Effector memory CD8-positive, alpha-beta T cell (primary cell): ENCODE measurements around the gene GAPDH.
"Not testable (repeated sequence)": the region's sequence is repeated elsewhere in the genome, so short reads cannot be mapped to it uniquely, and the experiment has no call there.

Experiments
- ATAC-seq: fragments of 150-1000 bp; cut with Tn5 transposase; replicated peaks from 2 replicates; pipeline ENCODE4 v1.10.0; 2021; ENCODE audit warnings: mild to moderate bottlenecking, moderate library complexity
- DNase-seq, 3 experiments: peaks; one replicate each; pipeline ENCODE4 v3.0.0; 2021
- H3K27ac Mint-ChIP-seq, 2 donors: one replicate each; pipeline ENCODE4 v1.8.0; 2022; ENCODE audit warnings: mild to moderate bottlenecking in 2 of 2, mixed read lengths in 2 of 2, moderate library complexity in 2 of 2
- H3K27me3 Mint-ChIP-seq, 2 donors: one replicate each; pipeline ENCODE4 v1.8.0; 2022; ENCODE audit warnings: mixed read lengths in 2 of 2
- H3K36me3 Mint-ChIP-seq: one replicate; pipeline ENCODE4 v1.8.0; 2022; ENCODE audit warnings: mild to moderate bottlenecking, moderate library complexity, mixed read lengths; ENCODE audit not compliant: insufficient read depth
- H3K4me1 Mint-ChIP-seq, 2 donors: one replicate each; pipeline ENCODE4 v1.8.0; 2022; ENCODE audit warnings: low read depth in 2 of 2, mixed read lengths in 2 of 2
- H3K4me3 Mint-ChIP-seq, 2 donors: one replicate each; pipeline ENCODE4 v1.8.0; 2022; ENCODE audit warnings: mild to moderate bottlenecking in 2 of 2, mixed read lengths in 2 of 2, moderate library complexity in 2 of 2
- H3K9me3 Mint-ChIP-seq, 2 donors: one replicate each; pipeline ENCODE4 v1.8.0; 2022; ENCODE audit warnings: mixed read lengths in 2 of 2

GAPDH gene

GRCh38 chr12:6569786-6570185 lies 35.5 kb downstream of the GAPDH start:
- ATAC-seq (no peak), DNase-seq (no peak)
- Mint-ChIP-seq H3K4me1 (peaks cover 29 to 31% of the 10 kb centered on the region in 2 donors), H3K27me3 (no peaks in the 10 kb centered on the region), H3K36me3 (peaks cover 98% of the 10 kb centered on the region), H3K27ac (peak overlapping the region; percentile 95 to 99), H3K4me3 (peak overlapping the region; percentile 97 to 98), H3K9me3 (no peaks in the 10 kb centered on the region)

DNA sequence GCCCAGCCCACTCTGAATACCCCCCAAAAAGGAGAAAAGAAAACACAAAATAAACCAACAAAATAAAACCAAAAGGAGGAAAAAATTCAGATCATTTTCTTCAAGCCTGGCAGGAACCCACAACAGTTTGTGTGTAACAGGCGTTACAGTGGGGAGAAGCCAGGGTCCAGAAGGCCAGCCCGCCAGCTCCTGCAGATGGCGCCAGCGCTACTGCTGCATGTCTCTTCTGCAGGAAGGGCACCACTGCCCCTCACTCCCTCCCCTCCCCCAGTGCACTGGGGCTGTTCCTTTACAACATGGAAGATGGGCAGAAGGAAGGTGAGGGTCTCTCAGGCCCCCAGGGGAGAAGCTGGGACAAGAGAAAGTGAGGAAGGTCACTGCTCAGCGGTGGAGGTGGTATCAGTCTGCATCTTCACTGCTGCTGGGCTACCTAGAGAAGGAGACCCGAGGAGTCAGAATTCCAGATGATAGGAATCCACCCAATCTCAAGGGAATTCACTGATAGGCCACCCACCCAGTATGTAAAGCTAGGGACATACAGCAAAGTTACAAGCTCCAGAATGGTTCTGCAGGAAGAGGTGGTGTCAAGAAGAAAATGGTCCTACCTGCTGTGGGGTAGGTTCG lies 36.1 kb downstream of the GAPDH start:
- H3K4me1 Mint-ChIP-seq = peaks cover 29 to 31% of the 10 kb centered on the region in 2 donors
- DNase-seq = peak in 1 of 3 experiments; percentile 23
- ATAC-seq = no peak
- H3K4me3 Mint-ChIP-seq = peak overlapping the region; percentile 17 to 97
- no peaks in the 10 kb centered on the region for H3K27me3 Mint-ChIP-seq
- H3K9me3 Mint-ChIP-seq = no peaks in the 10 kb centered on the region
- peaks cover 98% of the 10 kb centered on the region for H3K36me3 Mint-ChIP-seq
- peak overlapping the region in 1 of 2 donors; percentile 80 for H3K27ac Mint-ChIP-seq

DNA sequence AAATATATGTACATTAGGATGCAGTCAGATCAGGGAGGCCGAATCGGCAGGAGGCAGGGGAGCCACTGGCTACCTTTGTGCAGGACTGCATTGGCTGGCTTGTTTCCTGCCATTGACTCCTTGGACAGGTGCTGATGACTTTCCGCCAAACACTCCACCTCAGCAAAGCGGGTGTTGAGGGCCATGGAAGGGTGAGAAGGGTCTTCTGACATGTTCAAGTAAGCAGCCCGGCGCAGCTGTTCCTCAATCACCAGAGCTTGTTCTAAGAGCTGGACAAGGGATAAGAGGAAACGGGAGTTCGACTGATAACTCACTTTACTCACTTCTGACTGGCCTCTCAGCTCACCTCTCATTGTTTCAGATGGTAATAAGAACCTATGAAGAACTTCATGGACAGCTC lies 38.7 kb downstream of the GAPDH start:
- Mint-ChIP-seq H3K4me3 (no peak overlapping the region), H3K9me3 (no peaks in the 10 kb centered on the region), H3K4me1 (peaks cover 10 to 15% of the 10 kb centered on the region in 2 donors), H3K36me3 (peaks cover 100% of the 10 kb centered on the region), H3K27me3 (no peaks in the 10 kb centered on the region), H3K27ac (peak overlapping the region in 1 of 2 donors; percentile 75)
- DNase-seq = no peak
- ATAC-seq = no peak

GRCh38 chr12:6574576-6575295 lies 40.4 kb downstream of the GAPDH start:
- peaks cover 4 to 7% of the 10 kb centered on the region in 2 donors for H3K4me1 Mint-ChIP-seq
- DNase-seq (no peak), ATAC-seq (no peak)
- peak overlapping the region in 1 of 2 donors; percentile 54 for H3K27ac Mint-ChIP-seq
- H3K4me3 Mint-ChIP-seq = no peak overlapping the region
- H3K36me3 Mint-ChIP-seq = peaks cover 100% of the 10 kb centered on the region
- no peaks in the 10 kb centered on the region for H3K27me3 Mint-ChIP-seq
- H3K9me3 Mint-ChIP-seq = no peaks in the 10 kb centered on the region

GRCh38 chr12:6575648-6576047 lies 41.3 kb downstream of the GAPDH start:
- H3K4me3 Mint-ChIP-seq = peak overlapping the region in 1 of 2 donors; percentile 13
- peaks cover 0 to 3% of the 10 kb centered on the region in 2 donors for H3K4me1 Mint-ChIP-seq
- ATAC-seq (no peak), DNase-seq (no peak)
- no peaks in the 10 kb centered on the region for H3K27me3 Mint-ChIP-seq
- peak overlapping the region; percentile 29 to 51 for H3K27ac Mint-ChIP-seq
- no peaks in the 10 kb centered on the region for H3K9me3 Mint-ChIP-seq
- H3K36me3 Mint-ChIP-seq = peaks cover 100% of the 10 kb centered on the region

DNA sequence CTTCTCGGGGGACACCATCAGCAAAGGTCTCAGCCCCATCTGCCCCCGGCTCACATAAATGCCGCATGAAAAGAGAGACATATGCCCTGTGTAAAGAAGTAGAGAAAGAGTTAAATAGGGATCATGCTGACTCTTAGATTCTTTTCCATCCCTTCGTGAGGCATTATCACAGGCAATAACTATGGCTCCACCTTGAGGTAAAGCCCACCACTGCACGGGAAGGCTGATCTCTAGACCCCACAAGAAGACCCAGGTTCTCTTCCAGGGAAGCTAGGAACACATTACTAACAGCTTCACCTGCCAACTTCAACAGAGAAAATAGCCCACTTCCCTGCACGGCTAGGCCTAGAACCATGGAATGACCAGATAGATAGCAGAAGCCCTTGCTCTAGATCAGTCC lies 47.9 kb downstream of the GAPDH start:
- Mint-ChIP-seq H3K36me3 (peaks cover 99% of the 10 kb centered on the region), H3K27me3 (no peaks in the 10 kb centered on the region), H3K27ac (peak overlapping the region in 1 of 2 donors; percentile 23), H3K9me3 (no peaks in the 10 kb centered on the region), H3K4me3 (no peak overlapping the region), H3K4me1 (peaks cover 0 to 2% of the 10 kb centered on the region in 2 donors)
- ATAC-seq (no peak), DNase-seq (no peak)

GRCh38 chr12:6582959-6583358 lies 48.6 kb downstream of the GAPDH start:
- Mint-ChIP-seq H3K27me3 (no peaks in the 10 kb centered on the region), H3K4me1 (peaks cover 0 to 2% of the 10 kb centered on the region in 2 donors), H3K36me3 (peaks cover 99% of the 10 kb centered on the region), H3K4me3 (no peak overlapping the region), H3K9me3 (no peaks in the 10 kb centered on the region), H3K27ac (peak overlapping the region in 1 of 2 donors; percentile 64)
- DNase-seq (no peak), ATAC-seq (no peak)

GRCh38 chr12:6584293-6584692 lies 50.0 kb downstream of the GAPDH start:
- H3K36me3 Mint-ChIP-seq = peaks cover 99% of the 10 kb centered on the region
- no peaks in the 10 kb centered on the region for H3K27me3 Mint-ChIP-seq
- no peak overlapping the region for H3K27ac Mint-ChIP-seq
- H3K9me3 Mint-ChIP-seq = no peaks in the 10 kb centered on the region
- no peak for DNase-seq
- ATAC-seq = no peak
- H3K4me1 Mint-ChIP-seq = no peaks in the 10 kb centered on the region
- no peak overlapping the region for H3K4me3 Mint-ChIP-seq

DNA sequence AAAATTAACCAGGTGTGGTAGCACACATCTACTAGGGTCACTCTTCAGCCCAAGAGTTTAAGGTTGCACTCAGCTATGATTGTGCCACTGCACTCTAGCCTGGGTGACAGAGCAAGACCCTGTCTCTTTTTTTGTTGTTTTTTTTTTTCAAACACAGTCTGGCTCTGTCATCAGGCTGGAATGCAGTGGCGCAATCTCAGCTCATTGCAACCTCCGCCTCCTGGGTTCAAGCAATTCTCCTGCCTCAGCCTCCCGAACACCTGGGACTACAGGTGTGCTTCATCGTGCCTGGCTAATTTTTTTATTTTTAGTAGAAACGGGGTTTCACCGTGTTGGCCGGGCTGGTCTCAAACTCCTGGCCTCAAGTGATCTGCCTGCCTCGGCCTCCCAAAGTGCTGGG lies 52.3 kb downstream of the GAPDH start:
- Mint-ChIP-seq H3K36me3 (peaks cover 99% of the 10 kb centered on the region), H3K27ac (peak overlapping the region in 1 of 2 donors; percentile 60)
- DNase-seq, H3K4me1 Mint-ChIP-seq, H3K9me3 Mint-ChIP-seq, H3K4me3 Mint-ChIP-seq, H3K27me3 Mint-ChIP-seq, ATAC-seq: not testable (repeated sequence)
